HepG2 (cell line): ENCODE data around the gene KCNH1. TPM values are rescaled to one million over a fixed set of nuclear protein-coding genes. Genes with fewer than 3 reads are reported as not detected.

ENCODE experiments used
- ATAC-seq: fragments of 200-7000 bp; cut with Tn5 transposase; 3 replicates; pipeline ENCODE4 v1.9.1; 2020; ENCODE audit warnings: mild to moderate bottlenecking, moderate library complexity
- BruUV-seq: library from RNA; stranded (reverse); fragments of 400-500 nt; replicated peaks from 2 replicates; lab custom pipeline; 2021; lab: Mats Ljungman, UMichigan
- CTCF ChIA-PET: fragments of 300-600 bp; formaldehyde crosslinking; extraction: SDS; loops from one replicate; lab custom pipeline; 2021; ENCODE audit warnings: low total read pairs, inconsistent platforms, low intra/inter-chr PET ratio; lab: Yijun Ruan, JAX
- POLR2A ChIA-PET: fragments of 350-600 bp; sonication (Branson Sonifier 250); formaldehyde crosslinking; loops from one replicate; lab custom pipeline; 2020; ENCODE audit warnings: antibody characterized with exemption, inconsistent platforms; lab: Yijun Ruan, JAX
- DNase-seq: peaks from one replicate; pipeline ENCODE4 v3.0.0-alpha.2; 2015; ENCODE audit warnings: low spot score
- FAIRE-seq: peaks from 3 replicates; lab custom pipeline; 2011; peaks lifted over from hg19 to GRCh38; lab: Jason Lieb, UNC
- H2AFZ ChIP-seq: one replicate; pipeline ENCODE4 v1.6.1; 2011; ENCODE audit warnings: low read length, inconsistent platforms
- H3K27ac ChIP-seq: fragments of 300-600 bp; 3 replicates; pipeline ENCODE4 v1.8.0; 2011; ENCODE audit warnings: mixed run types, mild to moderate bottlenecking, mixed read lengths, low read length, inconsistent platforms; ENCODE audit not compliant: insufficient read depth; ENCODE audit errors: extremely low read length
- H3K27me3 ChIP-seq, 2 experiments: fragments of 200-600 bp in 1 of 2; 2 replicates in 1 of 2; 3 replicates in 1 of 2; pipeline versions ENCODE4 v1.6.0 to v1.8.0; 2011; ENCODE audit warnings: low read length in 2 of 2, mild to moderate bottlenecking in 2 of 2, moderate library complexity in 2 of 2, inconsistent platforms in 1 of 2; ENCODE audit not compliant: insufficient read depth in 2 of 2, control insufficient read depth in 1 of 2
- H3K36me3 ChIP-seq, 2 experiments: fragments of 200-600 bp in 1 of 2; replicated peaks in 1 of 2; 2 replicates in 1 of 2; 3 replicates in 1 of 2; pipeline versions ENCODE4 v1.5.1 to v1.8.0; 2011; ENCODE audit warnings: low read length in 2 of 2, inconsistent platforms in 1 of 2; ENCODE audit not compliant: insufficient read depth in 2 of 2, control insufficient read depth in 1 of 2
- H3K4me1 ChIP-seq: 2 replicates; pipeline ENCODE4 v1.5.1; 2012; ENCODE audit warnings: low read length, inconsistent platforms; ENCODE audit not compliant: insufficient read depth
- H3K4me2 ChIP-seq: 2 replicates; pipeline ENCODE4 v1.6.0; 2011; ENCODE audit warnings: low read depth, low read length, inconsistent platforms
- H3K4me3 ChIP-seq, 3 experiments: fragments of 200-600 bp in 1 of 3; sonication (generic), shearing (Covaris generic) in 1 of 3; replicated peaks in 1 of 3; 2 replicates each; pipeline ENCODE4 v1.5.1; 2011 to 2016; ENCODE audit warnings: low read length in 3 of 3, inconsistent platforms in 2 of 3, low read depth in 2 of 3, mild to moderate bottlenecking in 2 of 3, control low read depth in 1 of 3, mixed read lengths in 1 of 3; ENCODE audit not compliant: insufficient read depth in 1 of 3
- H3K79me2 ChIP-seq: one replicate; pipeline ENCODE4 v1.6.1; 2011; ENCODE audit warnings: low read length, inconsistent platforms; ENCODE audit not compliant: insufficient read depth
- H3K9ac ChIP-seq: 2 replicates; pipeline ENCODE4 v1.6.0; 2011; ENCODE audit warnings: mild to moderate bottlenecking, low read depth, low read length, inconsistent platforms; ENCODE audit not compliant: insufficient read depth
- H3K9me3 ChIP-seq: 2 replicates; pipeline ENCODE4 v1.5.1; 2012; ENCODE audit warnings: mild to moderate bottlenecking, low read length
- H4K20me1 ChIP-seq: 2 replicates; pipeline ENCODE4 v1.6.0; 2011; ENCODE audit warnings: inconsistent platforms, mild to moderate bottlenecking, low read length, moderate library complexity; ENCODE audit not compliant: insufficient read depth
- BRCA1 ChIP-seq: sonication (generic); formaldehyde crosslinking; IDR thresholded peaks from 2 replicates; pipeline ENCODE4 v1.4.0; 2020; ENCODE audit warnings: missing genetic modification reagents
- ETV6 ChIP-seq: sonication (generic); formaldehyde crosslinking; conservative IDR thresholded peaks from 2 replicates; pipeline ENCODE4 v1.4.0; 2020; ENCODE audit warnings: missing genetic modification reagents
- MAFF ChIP-seq: IDR thresholded peaks from 2 replicates; pipeline ENCODE4 v1.6.1; 2011; ENCODE audit warnings: low read depth, low read length, improper control_type of control experiment
- MAFK ChIP-seq, 2 experiments: IDR thresholded peaks in 1 of 2; conservative IDR thresholded peaks in 1 of 2; 2 replicates each; pipeline ENCODE4 v1.6.1; 2011; ENCODE audit warnings: improper control_type of control experiment in 2 of 2, low read length in 2 of 2
- MTA3 ChIP-seq: sonication (generic); formaldehyde crosslinking; IDR thresholded peaks from 2 replicates; pipeline ENCODE4 v1.4.0; 2020; ENCODE audit warnings: missing genetic modification reagents
- NFE2L2 ChIP-seq: fragments of 150-350 bp; IDR thresholded peaks from 2 replicates; pipeline ENCODE4 v1.6.1; 2014; ENCODE audit warnings: low read length
- NR2F1 ChIP-seq, 2 experiments: fragments of 450-650 bp in 1 of 2; formaldehyde crosslinking in 1 of 2; IDR thresholded peaks; 2 replicates each; pipeline versions ENCODE4 v1.5.0 to v1.6.1; 2016 to 2020; ENCODE audit warnings: mild to moderate bottlenecking in 1 of 2, missing compliant biosample characterization in 1 of 2, missing genetic modification reagents in 1 of 2, moderate library complexity in 1 of 2
- ZBTB25 ChIP-seq: IDR thresholded peaks from 2 replicates; pipeline ENCODE4 v1.6.1; 2018; ENCODE audit warnings: missing genetic modification reagents
- ZNF44 ChIP-seq: sonication (generic); formaldehyde crosslinking; IDR thresholded peaks from 2 replicates; pipeline ENCODE4 v1.5.1; 2020; ENCODE audit warnings: mild to moderate bottlenecking, missing genetic modification reagents
- WGBS: methylation state at CpG from one replicate; pipeline ENCODE4 v1.1.6; 2017; ENCODE audit warnings: low lambda C conversion rate; 5-methylcytosine and 5-hydroxymethylcytosine counted together
- in situ Hi-C: cut with HindIII; loops from 2 replicates; pipeline ENCODE4 v1.10.0; 2017; ENCODE audit warnings: low pct_unique_long_range_greater_than_20kb; ENCODE audit not compliant: extremely low pct_ligation_motif_present
- intact Hi-C: fragments of 100-400 bp; cut with micrococcal nuclease; formaldehyde crosslinking; loops from one replicate; pipeline ENCODE4 v1.10.0; 2022; ENCODE audit not compliant: unreplicated experiment
- polyA plus RNA-seq, 8 experiments: library from polyadenylated mRNA; depleted of rRNA in 3 of 8; stranded (reverse) in 7 of 8; unstranded in 1 of 8; fragments of >200 nt; fragmentation: Illumina TruSeq in 4 of 8; extraction: Trizol in 4 of 8; gene quantifications; 2 replicates each; pipeline versions ENCODE4 v1.2.1 to v1.2.3, GENCODE V29; 2011 to 2016; ENCODE audit warnings: low read depth in 4 of 8, missing spikeins in 1 of 8, mixed read lengths in 1 of 8; ENCODE audit not compliant: insufficient read depth in 1 of 8
- total RNA-seq, 5 experiments: library from RNA; depleted of rRNA; stranded (reverse); fragments of >200 nt; fragmentation: Illumina TruSeq; extraction: Trizol; gene quantifications; 2 replicates each; pipeline ENCODE4 v1.2.3, GENCODE V29; 2016; ENCODE audit warnings: low read depth in 1 of 5

The KCNH1 gene
- total and polyA plus RNA-seq, 2 of the 13 experiments (the other 11 are each of a cell fraction or from before 2014, with no cell fraction given) = not detected

- no peak for TF ChIP-seq ZBTB25 (CRISPR knock-in tag)
- no peak for TF ChIP-seq ETV6
- TF ChIP-seq BRCA1 = no peak
- TF ChIP-seq ZNF44 (CRISPR knock-in tag) = no peak
- TF ChIP-seq MTA3 = no peak
Measured at GRCh38 chr1:210876275-210876674, 257.7 kb downstream of the KCNH1 start (continued).

GRCh38 chr1:210866532-210866931 is 267.4 kb downstream of the KCNH1 start:
- Histone ChIP-seq H3K9ac (no peak overlapping the region), H4K20me1 (no peaks in the 10 kb centered on the region), H3K79me2 (no peaks in the 10 kb centered on the region), H3K27ac (no peak overlapping the region), H3K36me3 (no peaks in the 10 kb centered on the region), H3K4me2 (no peak overlapping the region), H3K9me3 (peaks cover 7% of the 10 kb centered on the region; the same call in 1 of the 2 replicates), H3K27me3 (no peaks in the 10 kb centered on the region), H3K4me3 (no peak overlapping the region), H2AFZ (no peak overlapping the region), H3K4me1 (no peaks in the 10 kb centered on the region)
- ChIA-PET CTCF (no interaction called here), POLR2A (no interaction called here)
- in situ Hi-C loops = no loop called here
- 0% methylated on average over 2 of the region's 2 CpGs for WGBS
- peak; percentile 45 to 60 for TF ChIP-seq MAFK (conservative IDR thresholded peaks at IDR 0.05 in 1 of 2, IDR thresholded peaks at IDR 0.05 in 1 of 2; ENCODE audit: low read length in 2 of 2)
- TF ChIP-seq MAFF = peak; percentile 38; the same call in 1 of the 2 replicates
- no peak for TF ChIP-seq NR2F1 (CRISPR knock-in tag; IDR thresholded peaks at IDR 0.05)
- peak; percentile 82 for TF ChIP-seq NFE2L2
- intact Hi-C loops = no loop called here
- FAIRE-seq (no peak), ATAC-seq (no peak), DNase-seq (no peak)
- BruUV-seq = no TSS peak
